RWPE1 (cell line): Measurements from ENCODE around the gene ITGB5.
A peak's percentile ranks its signal among the peaks of the same experiment; 100 is the strongest.

ENCODE experiments used
- CTCF ChIA-PET: fragments of 350-600 bp; sonication (Branson Sonifier 250); formaldehyde crosslinking; extraction: SDS; loops from one replicate; lab custom pipeline; 2021; lab: Yijun Ruan, JAX
- POLR2A ChIA-PET: fragments of 400-600 bp; formaldehyde crosslinking; extraction: SDS; loops from one replicate; lab custom pipeline; 2020; ENCODE audit warnings: antibody characterized with exemption; ENCODE audit not compliant: low non-redundant PET; lab: Yijun Ruan, JAX
- DNase-seq: peaks from one replicate; pipeline ENCODE4 v3.0.0; 2012; ENCODE audit warnings: low spot score
- H3K27ac ChIP-seq: fragments of 450-650 bp; 2 replicates; pipeline ENCODE4 v1.5.1; 2017
- CTCF ChIP-seq: fragments of 450-650 bp; conservative IDR thresholded peaks from 2 replicates; pipeline ENCODE4 v1.5.1; 2017; ENCODE audit warnings: low read depth, mild to moderate bottlenecking

The ITGB5 gene

DNA sequence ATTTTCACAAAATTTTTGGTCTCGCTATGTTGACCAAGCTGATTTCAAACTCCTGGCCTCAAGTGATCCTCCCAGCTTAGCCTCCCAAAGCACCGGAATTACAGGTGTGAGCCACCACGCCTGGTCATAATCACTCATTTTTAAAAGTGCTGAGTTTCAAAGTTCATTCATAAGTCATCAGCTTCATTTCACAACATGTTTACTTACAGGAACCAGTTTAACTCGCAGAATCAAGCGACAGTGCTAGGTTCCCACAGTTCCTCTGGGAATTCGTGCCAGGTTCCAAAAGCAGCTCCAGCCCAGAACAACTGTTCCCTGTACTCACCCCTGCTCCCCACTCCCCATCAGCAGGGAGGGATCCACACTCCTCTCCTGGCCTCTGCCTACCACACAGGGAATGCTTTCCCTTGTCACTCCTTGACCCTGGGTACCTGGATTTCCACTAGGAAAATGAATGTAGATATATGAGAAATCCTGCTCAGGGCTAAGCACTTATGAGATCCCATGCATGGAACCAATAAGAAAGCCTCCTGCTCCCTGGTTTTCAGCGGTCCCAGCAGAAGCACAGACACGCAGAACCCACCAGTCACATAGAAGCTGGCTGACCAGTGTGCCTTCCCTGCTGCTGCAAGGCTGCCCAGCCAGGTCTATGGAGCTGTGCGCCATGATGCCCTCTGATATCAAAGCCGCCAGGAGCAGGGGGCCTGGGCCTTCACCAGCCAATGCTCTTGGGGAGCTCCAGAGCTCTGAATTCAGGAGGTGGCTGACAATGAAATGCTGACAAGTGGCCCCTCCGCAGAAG is 72.3 kb downstream of the ITGB5 start:
- ChIA-PET POLR2A (no interaction called here), CTCF (interaction anchor here (0.6 kb wide), 1 partner anchor 122 kb away, joined by 4 read pairs; no protein-coding TSS in a partner anchor)
- TF ChIP-seq CTCF = no peak
- peak overlapping the region; percentile 40 for H3K27ac ChIP-seq
- peak; percentile 24 for DNase-seq

GRCh38 chr3:124813541-124813940 is 73.6 kb downstream of the ITGB5 start:
- no peak for DNase-seq
- TF ChIP-seq CTCF = no peak
- H3K27ac ChIP-seq = peak overlapping the region; percentile 81
- CTCF ChIA-PET = no interaction called here
- POLR2A ChIA-PET = no interaction called here

GRCh38 chr3:124812291-124813265 is 74.6 kb downstream of the ITGB5 start:
- CTCF ChIA-PET = interaction anchor here (0.5 kb wide), 1 partner anchor 51 kb away, joined by 3 read pairs; no protein-coding TSS in a partner anchor

DNA sequence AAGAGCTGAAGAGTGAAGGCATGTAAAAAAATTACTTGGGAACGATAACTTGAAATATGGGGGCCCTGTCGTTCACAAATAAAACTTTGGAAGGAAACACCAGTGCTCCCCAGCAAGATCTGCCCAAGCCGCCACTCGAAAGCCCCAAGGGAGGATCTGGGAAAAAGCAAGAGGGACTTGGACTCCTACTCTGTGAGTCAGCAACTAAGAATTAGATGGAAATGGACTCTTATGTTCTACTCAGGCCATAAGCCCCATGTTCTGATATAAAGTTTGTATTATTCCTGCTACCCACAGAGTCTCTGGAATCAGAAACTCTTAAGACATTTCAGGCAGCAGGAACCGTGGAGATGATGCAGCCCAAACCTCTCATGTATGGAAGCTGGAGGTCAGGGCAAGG is 75.7 kb downstream of the ITGB5 start:
- no peak overlapping the region for H3K27ac ChIP-seq
- no peak for TF ChIP-seq CTCF
- no peak for DNase-seq
- CTCF ChIA-PET = interaction anchor here (1.1 kb wide), 1 partner anchor 11 kb away, joined by 3 read pairs; no protein-coding TSS in a partner anchor
- POLR2A ChIA-PET = no interaction called here

More at GRCh38 chr3:124812291-124813265, 74.6 kb downstream of the ITGB5 start:
- H3K27ac ChIP-seq = peak overlapping the region; percentile 81
- DNase-seq = peak; percentile 60
- no peak for TF ChIP-seq CTCF
- POLR2A ChIA-PET = no interaction called here

GRCh38 chr3:124810970-124811369 is 76.2 kb downstream of the ITGB5 start:
- TF ChIP-seq CTCF = no peak
- ChIA-PET POLR2A (no interaction called here), CTCF (interaction anchor here (1.1 kb wide), 1 partner anchor 12 kb away, joined by 3 read pairs; no protein-coding TSS in a partner anchor)
- DNase-seq = no peak
- H3K27ac ChIP-seq = no peak overlapping the region

DNA sequence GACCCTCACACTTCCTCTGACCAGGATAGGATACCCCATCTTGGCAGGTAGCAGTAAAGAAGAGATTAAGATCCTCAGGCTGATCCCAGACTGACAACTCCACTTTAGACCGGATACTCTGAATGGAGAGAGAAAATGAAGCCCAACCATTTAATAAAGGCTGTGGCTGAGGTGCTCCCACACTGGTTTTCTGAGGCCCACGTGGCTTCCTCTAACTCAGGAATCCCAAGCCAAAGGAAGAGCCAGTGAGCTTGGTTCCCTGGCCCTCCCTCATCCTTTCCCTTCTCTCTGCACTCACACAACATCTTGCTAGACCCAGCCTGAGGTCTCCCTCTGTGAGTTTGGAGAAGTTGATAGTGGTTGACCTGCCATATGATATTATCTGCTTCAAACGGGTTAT is 78.1 kb downstream of the ITGB5 start:
- no peak for DNase-seq
- ChIA-PET POLR2A (no interaction called here), CTCF (interaction anchor here (0.6 kb wide), 1 partner anchor 103 kb away, joined by 3 read pairs; no protein-coding TSS in a partner anchor)
- no peak overlapping the region for H3K27ac ChIP-seq
- no peak for TF ChIP-seq CTCF
